PC-3 (cell line): ENCODE data around the gene CCDC28A.

Experiments
- EZH2 ChIP-seq: fragments of 300-600 bp; sonication (generic); IDR thresholded peaks from one replicate; pipeline ENCODE4 v1.6.1; 2017; ENCODE audit warnings: antibody characterized with exemption, mild to moderate bottlenecking, low read length; ENCODE audit not compliant: unreplicated experiment
- TF ChIP-seq, protein P1 (sequence below): fragments of 300-600 bp; sonication (generic); conservative IDR thresholded peaks from 2 replicates; pipeline ENCODE4 v1.5.1; 2017; ENCODE audit warnings: antibody characterized with exemption, low read depth, mild to moderate bottlenecking, low read length

- TF ChIP-seq EZH2, result no peak
- TF ChIP-seq, protein P1, sequence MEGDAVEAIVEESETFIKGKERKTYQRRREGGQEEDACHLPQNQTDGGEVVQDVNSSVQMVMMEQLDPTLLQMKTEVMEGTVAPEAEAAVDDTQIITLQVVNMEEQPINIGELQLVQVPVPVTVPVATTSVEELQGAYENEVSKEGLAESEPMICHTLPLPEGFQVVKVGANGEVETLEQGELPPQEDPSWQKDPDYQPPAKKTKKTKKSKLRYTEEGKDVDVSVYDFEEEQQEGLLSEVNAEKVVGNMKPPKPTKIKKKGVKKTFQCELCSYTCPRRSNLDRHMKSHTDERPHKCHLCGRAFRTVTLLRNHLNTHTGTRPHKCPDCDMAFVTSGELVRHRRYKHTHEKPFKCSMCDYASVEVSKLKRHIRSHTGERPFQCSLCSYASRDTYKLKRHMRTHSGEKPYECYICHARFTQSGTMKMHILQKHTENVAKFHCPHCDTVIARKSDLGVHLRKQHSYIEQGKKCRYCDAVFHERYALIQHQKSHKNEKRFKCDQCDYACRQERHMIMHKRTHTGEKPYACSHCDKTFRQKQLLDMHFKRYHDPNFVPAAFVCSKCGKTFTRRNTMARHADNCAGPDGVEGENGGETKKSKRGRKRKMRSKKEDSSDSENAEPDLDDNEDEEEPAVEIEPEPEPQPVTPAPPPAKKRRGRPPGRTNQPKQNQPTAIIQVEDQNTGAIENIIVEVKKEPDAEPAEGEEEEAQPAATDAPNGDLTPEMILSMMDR, result no peak
These were observed 44.9 kb upstream of the CCDC28A start for GRCh38 chr6:138728662-138729061.
